Measurements from ENCODE around the gene CA7.

The CA7 gene

DNA sequence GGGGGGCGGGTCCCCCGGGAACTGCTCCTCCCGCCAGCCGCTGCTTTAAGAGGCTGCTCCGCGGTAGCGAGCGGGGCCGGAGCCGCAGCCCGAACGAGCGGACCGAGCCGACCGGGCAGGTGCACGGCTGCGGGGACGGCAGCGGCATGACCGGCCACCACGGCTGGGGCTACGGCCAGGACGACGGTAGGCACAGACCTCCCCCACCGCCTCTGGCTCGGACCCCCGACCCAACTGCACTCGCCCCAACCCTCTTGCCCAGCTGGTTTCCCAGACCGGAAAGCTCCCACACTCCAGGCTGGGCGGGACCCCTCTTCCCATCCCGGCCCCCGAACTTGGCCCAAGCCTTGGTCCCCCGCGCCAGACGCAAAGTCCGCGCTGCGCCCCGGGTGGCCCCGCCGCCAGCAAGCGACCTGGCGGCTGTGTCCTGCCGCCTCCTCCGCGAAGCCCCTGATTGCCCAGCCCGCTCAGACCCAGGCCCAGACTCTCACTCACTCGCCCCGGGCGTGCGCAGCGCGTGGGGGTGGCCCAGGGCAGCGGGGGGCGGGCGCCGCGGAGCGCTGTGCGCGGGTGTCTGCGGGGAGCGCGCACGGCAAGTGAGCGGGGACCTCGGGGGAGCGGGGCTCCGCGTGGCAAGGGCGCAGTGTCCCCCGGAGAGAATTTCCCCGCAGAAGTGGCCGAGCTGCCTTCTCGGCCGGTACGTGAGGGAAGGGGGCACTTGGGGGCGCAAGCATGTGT is at the start of gene CA7:
TSS of gene CA7 (plus strand) at position 73 of the 738 bp plus-strand sequence. CDS start at position 147, 74 bp downstream.
- no peak for DNase-seq (ENCODE audit: low spot score)

DNA sequence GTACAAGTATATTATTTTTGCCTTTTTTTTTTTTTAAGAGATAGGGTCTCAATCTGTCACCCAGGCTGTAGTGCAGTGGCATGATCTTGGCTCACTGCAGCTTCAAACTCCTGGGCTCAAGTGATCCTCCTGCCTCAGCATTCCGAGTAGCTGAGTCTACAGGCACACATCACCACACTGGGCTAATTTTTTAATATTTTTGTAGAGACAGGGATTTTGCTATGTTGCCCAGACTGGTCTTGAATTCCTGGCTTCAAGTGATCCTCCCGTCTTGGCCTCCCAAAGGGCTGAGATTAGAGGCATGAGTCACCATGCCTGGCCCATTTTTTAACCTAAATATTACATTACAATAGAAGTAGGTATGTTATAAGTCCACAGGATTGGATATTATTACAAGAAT is 46.1 kb upstream of the CA7 start:
- no peak for DNase-seq (ENCODE audit: low spot score)

- DNase-seq (ENCODE audit: low spot score) = no peak
Observed at GRCh38 chr16:66800856-66801255, 43.4 kb upstream of the CA7 start.

- DNase-seq (ENCODE audit: low spot score) = no peak
Observed at GRCh38 chr16:66801320-66802105, 42.7 kb upstream of the CA7 start, which contains the start of gene TERB1. Gene TERB1 (minus strand): TSS chr16:66801584. CDS start chr16:66796798, 4,786 bp downstream.

GRCh38 chr16:66802159-66802558 is 42.1 kb upstream of the CA7 start:
- DNase-seq (ENCODE audit: low spot score) = no peak

GRCh38 chr16:66809765-66810164 is 34.4 kb upstream of the CA7 start:
- no peak for DNase-seq (ENCODE audit: low spot score)

GRCh38 chr16:66810391-66810790 is 33.8 kb upstream of the CA7 start:
- DNase-seq (ENCODE audit: low spot score) = no peak

- no peak for DNase-seq (ENCODE audit: low spot score)
Observed at GRCh38 chr16:66811043-66811442, 33.2 kb upstream of the CA7 start.

DNA sequence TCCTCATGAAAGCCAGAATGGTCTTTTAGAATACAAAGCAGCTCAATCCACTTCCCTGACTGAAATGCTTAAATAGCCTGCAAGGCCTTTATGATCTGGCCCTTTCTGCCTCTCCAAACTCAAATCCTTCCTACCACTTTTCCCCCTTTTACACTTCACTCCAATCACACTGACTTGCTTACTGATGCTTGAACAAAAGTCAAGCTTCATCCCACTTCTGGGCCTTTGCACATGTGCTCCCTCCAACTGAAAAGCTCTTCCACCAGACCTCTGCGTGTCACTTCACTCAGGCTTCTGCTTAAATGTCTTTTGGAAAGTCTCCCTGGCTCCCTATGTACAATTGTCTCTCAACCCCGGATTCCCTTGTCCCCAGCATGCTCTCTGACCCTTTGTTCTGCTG is 29.5 kb upstream of the CA7 start:
- no peak for DNase-seq (ENCODE audit: low spot score)

DNA sequence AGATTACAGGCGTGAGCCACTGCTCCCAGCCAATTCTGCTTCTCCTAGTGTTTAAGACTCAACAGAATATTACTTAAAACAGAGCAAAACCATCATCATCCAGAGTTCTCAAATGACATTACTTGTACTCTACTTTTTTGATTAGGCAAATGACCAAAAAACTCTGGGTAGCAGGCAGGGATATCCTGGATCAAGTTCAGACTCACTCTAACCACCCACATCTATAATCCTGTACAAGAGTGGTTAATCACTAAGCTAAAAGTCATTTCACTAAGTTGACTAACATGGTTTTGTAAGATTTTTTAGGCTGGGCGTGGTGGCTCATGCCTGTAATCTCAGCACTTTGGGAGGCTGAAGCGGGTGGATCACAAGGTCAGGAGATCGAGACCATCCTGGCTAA is 20.2 kb upstream of the CA7 start:
- DNase-seq (ENCODE audit: low spot score) = no peak

DNA sequence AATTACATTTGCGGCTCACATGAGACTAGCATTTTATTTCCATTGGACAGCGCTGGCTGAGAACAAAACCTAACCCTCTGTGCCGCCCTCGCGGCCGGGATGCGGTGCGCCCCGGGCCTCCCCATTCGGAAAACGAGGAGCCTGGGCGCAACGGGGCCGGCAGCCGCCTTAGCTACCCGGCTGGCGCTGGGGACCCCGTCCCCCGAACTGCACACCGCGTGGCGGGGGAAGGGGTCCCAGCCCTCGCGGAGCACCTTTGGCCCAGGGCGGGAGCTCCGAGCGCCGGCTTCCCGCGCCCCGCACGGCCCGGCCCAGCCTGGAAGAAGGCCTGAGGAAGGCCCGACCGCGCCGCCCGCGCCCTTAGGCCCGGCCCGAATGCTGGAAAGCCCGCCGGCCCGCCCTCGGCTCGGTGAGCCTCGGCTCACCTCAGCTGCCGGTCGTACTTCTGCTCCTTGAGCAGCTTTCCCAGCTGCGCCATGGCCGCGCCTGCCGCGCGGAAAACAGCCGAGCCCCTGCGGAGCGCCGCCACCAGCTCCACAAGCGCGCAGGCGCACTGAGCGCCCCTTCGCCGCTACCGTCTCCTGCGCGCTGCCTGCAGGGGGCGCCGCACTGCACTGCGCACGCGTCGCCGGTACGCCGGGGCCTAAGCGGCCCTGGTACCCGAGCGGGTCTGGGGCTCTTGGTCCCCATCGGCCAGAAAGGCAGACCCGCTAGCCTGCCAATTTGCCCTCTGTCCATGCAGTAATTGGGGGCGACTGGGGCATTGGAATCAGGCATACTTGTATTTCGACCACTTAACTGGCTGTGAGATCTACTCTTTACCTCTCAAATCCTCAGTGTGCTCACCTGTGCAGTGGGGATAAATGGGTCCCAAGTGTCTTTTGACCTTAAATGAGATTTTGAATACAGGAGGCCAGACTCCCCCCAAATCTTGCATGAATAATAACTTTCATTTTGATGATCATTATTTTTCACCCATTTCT is 13.5 kb upstream of the CA7 start, which contains the start of gene NAE1:
TSS of gene NAE1 (minus strand) at position 555 of the 983 bp plus-strand sequence. CDS start at position 478, 77 bp downstream.
- DNase-seq (ENCODE audit: low spot score) = peak; percentile 87

DNA sequence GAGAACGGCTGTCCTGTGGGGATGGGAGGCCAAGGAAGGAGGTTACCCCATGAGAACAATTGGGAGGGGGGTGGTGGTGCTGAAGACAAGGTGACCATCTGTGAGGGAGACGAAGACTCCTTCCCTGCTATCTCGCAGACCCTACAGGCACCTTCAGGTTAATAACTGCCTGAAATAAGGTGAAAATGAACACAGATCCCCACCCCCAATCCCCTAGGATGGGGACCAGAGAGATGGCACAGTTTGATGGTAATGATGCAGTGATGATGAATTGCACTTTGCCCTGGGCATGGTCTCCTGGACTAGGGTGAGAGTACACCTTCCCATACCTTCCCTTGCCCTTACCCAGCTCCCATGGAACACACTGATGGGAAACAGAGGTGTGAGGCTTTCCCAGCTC is 12.0 kb upstream of the CA7 start:
- no peak for DNase-seq (ENCODE audit: low spot score)

- DNase-seq (ENCODE audit: low spot score) = no peak
Observed at GRCh38 chr16:66832661-66833305, 11.4 kb upstream of the CA7 start.

DNA sequence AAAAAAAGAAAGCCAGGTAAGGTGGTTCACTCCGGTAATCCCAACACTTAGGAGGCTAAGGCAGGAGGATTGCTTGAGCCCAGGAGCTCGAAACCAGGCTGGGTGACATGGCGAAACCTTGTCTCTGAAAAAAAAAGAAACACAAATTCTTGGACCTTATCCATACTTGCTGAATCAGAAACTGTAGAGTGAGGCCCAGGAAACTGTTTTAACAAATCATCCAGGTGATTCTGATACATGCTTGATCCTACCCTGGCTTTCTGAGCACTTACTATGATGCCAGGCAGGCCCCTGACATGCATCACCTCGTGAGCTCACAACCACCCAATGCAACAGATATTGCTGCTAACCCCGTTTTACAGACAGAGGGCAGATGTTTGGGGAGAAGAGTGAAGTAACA is 9.5 kb upstream of the CA7 start:
- no peak for DNase-seq (ENCODE audit: low spot score)

DNA sequence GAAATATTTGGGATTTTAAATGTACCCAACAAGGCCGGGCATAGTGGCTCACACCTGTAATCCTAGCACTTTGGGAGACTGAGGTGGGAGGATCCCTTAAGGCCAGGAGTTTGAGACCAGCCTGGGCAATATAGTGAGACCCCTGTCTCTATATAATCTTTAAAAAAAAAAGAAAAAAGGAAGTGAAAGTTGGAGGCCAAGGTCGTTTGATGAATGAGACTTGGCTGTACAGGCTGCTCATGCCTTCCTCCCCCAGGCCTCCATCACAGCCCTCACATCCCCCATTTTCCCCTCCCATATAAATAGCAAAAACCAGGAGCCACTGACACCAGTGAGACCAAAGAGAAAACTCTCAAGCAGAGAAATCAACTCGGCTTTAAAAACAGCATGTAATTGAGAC is 3.3 kb upstream of the CA7 start:
- no peak for DNase-seq (ENCODE audit: low spot score)

GRCh38 chr16:66841366-66841765 is 2.8 kb upstream of the CA7 start:
- no peak for DNase-seq (ENCODE audit: low spot score)

- DNase-seq (ENCODE audit: low spot score) = no peak
Observed at GRCh38 chr16:66842765-66843164, 1.4 kb upstream of the CA7 start.

DNA sequence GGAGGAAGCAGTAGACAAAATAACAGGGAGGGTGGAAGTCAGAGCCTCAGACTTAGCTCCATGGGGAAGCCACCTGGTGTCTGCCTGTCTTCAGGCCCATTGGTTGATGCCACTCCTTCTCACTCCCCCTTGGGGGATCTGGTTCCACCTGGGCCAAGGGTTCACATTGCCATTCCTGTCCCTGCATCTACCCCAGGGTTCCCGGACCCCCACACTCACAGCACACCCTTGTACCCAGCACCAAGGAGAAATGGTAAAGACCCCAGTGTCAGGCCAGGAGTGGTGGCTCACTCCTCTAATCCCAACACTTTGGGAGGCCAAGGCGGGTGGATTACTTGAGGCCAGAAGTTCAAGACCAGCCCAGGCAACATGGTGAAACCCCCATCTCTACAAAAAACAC is 1.0 kb upstream of the CA7 start:
- no peak for DNase-seq (ENCODE audit: low spot score)

DNA sequence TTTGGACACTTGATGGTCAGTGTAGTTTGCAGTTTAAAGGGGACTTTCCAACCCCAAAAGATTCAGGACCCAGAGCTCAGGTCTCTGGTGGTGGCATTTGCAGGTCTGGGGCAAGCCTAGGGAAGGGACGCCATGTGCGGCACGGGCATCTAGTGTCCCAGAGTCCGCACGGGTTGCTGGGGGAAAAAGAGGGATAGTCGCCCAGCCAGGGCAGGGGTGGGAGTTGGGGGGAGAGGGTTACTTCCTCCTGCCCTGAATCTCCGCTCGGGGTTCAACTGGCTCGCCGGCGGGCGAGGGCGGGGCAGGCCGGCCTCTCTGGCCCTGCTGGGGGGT is 239 bp upstream of the CA7 start:
- DNase-seq (ENCODE audit: low spot score) = no peak

- DNase-seq (ENCODE audit: low spot score) = no peak
Observed at GRCh38 chr16:66845080-66845410, 831 bp downstream of the CA7 start.

DNA sequence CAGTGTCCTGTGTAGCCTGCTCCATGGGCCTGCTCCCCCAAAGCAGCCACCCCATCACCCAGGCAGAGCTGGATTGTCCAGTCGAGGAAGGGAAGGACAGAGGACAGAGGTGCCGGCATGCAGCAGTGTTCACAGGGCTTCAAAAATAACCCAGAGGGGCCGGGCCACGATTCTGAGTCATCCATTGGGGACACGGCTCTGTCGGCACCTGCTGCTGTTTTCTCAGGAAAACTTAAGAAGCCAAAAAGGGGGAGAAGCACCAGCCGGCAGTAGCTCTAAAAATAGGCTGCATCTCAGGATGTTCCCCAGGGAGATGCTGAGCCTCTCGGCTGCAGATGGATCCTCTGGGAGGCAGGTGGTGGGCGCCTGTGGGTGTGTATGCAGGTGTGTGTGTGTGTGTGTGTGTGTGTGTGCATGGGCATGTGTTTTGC is 1.6 kb downstream of the CA7 start:
- no peak for DNase-seq (ENCODE audit: low spot score)

GRCh38 chr16:66846266-66846665 is 2.1 kb downstream of the CA7 start:
- DNase-seq (ENCODE audit: low spot score) = no peak

Data from HuH-7 (cell line).